LNCaP clone FGC (cell line): ENCODE results near the gene LRRC75A.

ENCODE experiments used
- DNase-seq: peaks from one replicate; pipeline ENCODE4 v3.0.0-alpha.2; 2011; ENCODE audit warnings: low read depth
- H3K4me3 ChIP-seq: 2 replicates; pipeline ENCODE4 v1.5.1; 2011; ENCODE audit warnings: mild to moderate bottlenecking, low read depth, low read length, control low read depth
- CTCF ChIP-seq: IDR thresholded peaks from 2 replicates; pipeline ENCODE4 v1.5.1; 2012; ENCODE audit warnings: mild to moderate bottlenecking; ENCODE audit not compliant: control insufficient read depth, insufficient read depth; ENCODE audit errors: extremely low read depth

Gene LRRC75A

GRCh38 chr17:16494059-16494458, 2.1 kb upstream of the LRRC75A start:
- no peak for TF ChIP-seq CTCF
- no peak overlapping the region for H3K4me3 ChIP-seq
- no peak for DNase-seq

- TF ChIP-seq CTCF = no peak
- DNase-seq = no peak
- no peak overlapping the region for H3K4me3 ChIP-seq
Observed at GRCh38 chr17:16493531-16494046, 1.6 kb upstream of the LRRC75A start.

GRCh38 chr17:16492613-16493530, 879 bp upstream of the LRRC75A start:
- peak overlapping the region; percentile 46 for H3K4me3 ChIP-seq
- no peak for DNase-seq
- TF ChIP-seq CTCF = no peak

- TF ChIP-seq CTCF = no peak
- peak overlapping the region; percentile 37 for H3K4me3 ChIP-seq
- no peak for DNase-seq
Observed at GRCh38 chr17:16491131-16491702, 776 bp downstream of the LRRC75A start.

GRCh38 chr17:16489431-16489830, 2.6 kb downstream of the LRRC75A start:
- TF ChIP-seq CTCF = no peak
- H3K4me3 ChIP-seq = no peak overlapping the region
- DNase-seq = no peak

GRCh38 chr17:16488968-16489337, 3.0 kb downstream of the LRRC75A start:
- TF ChIP-seq CTCF = no peak
- no peak for DNase-seq
- no peak overlapping the region for H3K4me3 ChIP-seq
